Measurements from ENCODE around the gene UBE2J2.

UBE2J2 gene

GRCh38 chr1:1280782-1281481, 7.3 kb upstream of the UBE2J2 start:
- DNase-seq = no peak

DNA sequence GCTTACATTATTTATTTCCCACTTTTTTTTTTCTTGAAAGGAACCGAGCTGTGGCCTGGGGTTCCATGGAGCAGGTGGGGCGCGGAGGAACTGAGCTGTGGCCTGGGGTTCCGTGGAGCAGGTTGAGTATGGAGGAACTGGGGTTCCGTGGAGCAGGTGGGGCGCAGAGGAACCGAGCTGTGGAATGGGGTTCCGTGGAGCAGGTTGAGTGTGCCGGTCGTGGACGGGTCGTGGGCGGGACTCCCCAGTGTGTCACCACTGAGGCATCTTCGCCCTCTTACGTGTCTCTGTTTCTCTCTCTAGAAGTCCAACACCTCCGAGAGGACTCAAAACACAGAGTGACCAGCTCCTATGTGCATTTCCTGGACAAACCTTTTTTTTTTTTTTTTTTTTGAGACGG, 5.4 kb upstream of the UBE2J2 start:
- DNase-seq = no peak

DNA sequence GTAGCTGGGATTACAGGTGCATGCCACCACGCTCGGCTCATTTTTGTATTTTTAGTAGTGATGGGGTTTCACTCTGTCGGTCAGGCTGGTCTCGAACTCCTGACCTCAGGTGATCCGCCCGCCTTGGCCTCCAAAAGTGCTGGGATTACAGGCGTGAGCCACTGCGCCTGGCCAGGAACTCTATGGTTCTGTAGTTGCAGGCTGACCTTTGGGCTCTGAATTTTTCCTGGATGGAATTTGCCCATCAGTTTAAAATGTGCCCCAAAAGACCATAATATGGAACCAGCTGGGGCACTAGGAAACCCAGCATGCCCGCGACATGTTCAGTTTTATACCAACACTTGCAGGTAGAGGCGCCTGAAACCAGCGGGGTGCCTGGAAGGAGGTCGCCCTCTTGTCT, 5.0 kb upstream of the UBE2J2 start:
- DNase-seq = no peak

DNA sequence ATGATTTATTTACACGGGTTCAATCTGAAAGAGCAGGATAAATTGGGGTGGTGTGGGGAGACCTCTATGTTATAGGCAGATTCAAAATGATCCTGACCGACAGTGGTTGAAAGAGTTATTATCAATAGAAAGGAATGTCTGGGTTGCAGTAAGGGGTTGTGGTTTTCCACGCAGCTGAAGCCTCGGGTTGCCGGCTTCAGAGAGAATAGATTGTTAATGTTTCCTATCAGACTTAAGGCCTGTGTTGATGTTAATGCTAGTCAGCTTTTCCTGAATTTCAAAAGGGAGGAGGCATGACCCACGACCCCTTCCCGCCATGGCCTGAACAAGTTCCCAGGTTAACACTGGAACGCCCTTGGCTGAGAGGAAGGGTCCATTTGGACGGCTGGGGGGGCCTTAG, 2.2 kb upstream of the UBE2J2 start:
- DNase-seq = no peak

GRCh38 chr1:1274931-1275431, 1.3 kb upstream of the UBE2J2 start:
- DNase-seq = no peak

DNA sequence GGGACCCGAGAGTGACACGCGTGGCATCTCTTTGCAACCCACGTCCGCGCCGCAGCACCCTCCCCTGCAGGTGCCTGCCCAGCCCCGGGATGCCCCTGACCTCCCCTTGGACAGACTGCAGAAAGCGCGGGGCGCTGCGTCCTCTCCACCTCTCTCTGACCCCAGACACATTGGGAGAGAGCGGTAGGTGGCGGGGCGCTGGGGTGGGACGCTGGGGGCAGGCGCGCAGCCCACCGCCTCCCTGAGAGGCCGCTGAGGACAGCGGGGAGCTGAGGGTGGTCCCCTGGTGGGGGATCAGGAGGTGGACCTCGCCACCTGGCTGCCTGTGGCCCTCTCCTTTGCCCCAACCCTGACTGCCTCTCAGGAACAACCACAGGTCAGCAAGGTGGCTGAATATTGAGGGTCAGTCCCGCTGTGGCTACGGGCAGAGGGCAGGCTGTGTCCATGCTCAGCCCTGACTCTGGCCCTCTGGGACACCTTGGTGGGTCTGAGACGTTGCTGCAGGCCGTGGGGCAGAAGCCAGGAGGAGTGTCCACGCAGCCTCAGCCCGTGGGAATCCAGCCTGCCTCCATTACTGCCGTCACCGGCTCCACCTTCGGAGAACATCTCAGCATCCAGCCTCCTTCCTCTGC, 761 bp upstream of the UBE2J2 start:
- DNase-seq = no peak

- DNase-seq = no peak
Measured at GRCh38 chr1:1273209-1273511, 494 bp downstream of the UBE2J2 start.

GRCh38 chr1:1272341-1273208, 1.1 kb downstream of the UBE2J2 start:
- no peak for DNase-seq

- DNase-seq = no peak
Measured at GRCh38 chr1:1270813-1271212, 2.8 kb downstream of the UBE2J2 start.

GRCh38 chr1:1268284-1268682, 5.4 kb downstream of the UBE2J2 start:
- no peak for DNase-seq

DNA sequence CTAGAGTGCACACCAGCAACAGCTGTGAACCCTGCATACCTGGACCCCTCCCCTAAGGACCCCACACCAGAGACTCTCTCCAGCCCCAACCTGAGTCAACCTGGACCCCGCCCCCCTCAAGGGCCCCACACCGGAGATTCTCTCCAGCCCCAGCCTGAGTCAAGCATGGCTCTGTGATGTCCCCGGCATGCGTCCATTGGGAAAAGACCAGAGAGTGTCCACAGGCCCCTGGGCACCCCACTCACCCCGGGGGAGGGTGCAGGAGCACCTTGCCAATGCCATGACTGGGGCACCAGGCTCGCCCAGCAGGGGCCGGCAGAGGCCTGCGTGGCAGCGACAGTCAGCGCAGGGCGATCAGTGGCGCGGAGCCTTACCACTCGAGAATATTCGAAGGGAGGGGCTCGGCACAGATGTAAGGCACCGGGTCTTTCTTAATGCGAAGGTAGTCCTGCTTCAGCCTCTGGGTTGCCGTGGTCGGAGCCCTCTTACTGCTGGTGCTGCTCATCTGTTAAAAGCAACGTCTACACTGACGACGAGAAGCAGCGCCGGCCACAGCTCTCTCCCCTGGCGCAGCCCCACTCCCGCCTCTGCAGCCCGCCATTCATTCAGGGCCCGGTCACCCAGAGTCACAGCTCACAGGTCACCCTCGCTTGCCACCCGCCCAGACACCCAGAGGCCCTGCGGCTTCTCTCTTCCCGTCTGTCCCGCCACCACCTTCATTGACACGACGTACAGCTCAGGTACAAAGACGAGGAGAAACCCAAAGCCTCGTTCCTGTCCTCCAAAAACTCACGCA, 6.0 kb downstream of the UBE2J2 start:
- DNase-seq = no peak

GRCh38 chr1:1264868-1265272, 8.8 kb downstream of the UBE2J2 start:
- no peak for DNase-seq

GRCh38 chr1:1264026-1264425, 9.6 kb downstream of the UBE2J2 start:
- DNase-seq = no peak

DNA sequence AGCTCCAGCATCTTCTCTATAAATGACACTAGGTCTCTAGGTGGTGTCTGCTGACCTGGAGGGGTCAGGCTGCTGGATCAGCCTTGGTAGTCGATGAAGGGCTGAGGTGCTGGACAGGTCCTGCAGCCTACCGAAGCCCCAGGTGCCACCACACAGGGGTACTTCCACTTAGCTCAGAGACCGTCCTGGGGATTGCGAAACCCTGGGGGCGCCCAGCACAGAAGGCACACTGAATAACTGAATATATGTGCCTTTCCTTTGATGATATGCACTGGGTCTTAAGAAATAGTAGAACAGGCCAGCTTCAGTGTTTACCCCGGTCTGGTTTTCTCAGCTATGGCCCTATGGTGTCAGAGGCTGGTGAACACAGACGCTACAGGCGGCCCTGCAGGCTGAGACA, 10.9 kb downstream of the UBE2J2 start:
- no peak for DNase-seq

DNA sequence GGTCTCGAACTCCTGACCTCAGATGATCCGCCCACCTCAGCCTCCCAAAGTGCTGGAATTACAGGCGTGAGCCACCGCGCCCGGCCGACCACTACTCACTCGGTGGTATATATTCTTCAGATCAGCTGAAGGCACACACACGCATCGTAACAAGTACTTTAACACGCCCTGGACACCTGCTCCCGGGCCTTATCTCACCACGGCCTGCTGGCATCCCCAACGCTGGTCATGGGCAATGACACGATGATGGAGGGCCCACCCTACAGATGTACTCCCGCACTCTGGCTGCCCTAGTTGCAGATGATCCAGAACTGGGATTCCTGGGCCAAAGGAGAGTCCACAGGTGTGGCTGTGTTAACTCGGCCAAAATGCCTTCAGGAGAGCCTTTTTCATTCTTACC, 11.6 kb downstream of the UBE2J2 start:
- DNase-seq = no peak

DNA sequence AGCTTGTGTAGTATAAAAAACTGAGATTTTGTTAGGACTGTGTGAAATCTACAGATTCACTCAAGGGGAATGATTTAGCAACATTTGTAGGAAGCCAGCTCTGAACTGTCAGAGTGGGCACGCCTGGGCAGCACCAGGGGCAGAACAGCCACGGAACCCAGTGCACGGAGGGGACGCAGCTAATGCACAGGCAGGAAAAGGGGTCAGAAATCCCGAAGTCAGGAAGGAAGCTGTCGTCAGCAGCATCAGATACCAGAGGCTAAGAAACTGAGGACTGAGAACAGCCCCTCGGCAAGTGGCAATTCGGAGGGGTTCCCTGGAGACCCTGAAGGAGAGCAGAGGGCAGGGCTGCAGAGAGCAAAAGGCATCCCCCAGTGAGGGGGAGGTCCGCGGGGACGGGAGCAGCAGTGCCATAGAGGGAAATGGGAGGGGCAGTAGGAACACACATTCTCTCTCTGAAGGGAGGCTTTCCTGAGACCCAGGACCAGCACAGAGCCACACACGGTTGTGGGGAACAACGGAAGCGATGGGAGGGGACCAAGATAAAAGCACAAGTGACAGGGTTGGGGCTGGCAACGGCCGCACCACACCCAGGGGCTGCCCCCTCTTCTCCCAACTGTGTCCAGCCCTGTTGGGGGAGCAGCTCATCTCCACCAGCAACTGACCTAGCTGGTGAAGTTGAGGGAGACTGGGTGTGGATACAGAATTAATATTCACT, 12.7 kb downstream of the UBE2J2 start:
- DNase-seq = no peak

- DNase-seq = no peak
Measured at GRCh38 chr1:1259951-1260600, 13.6 kb downstream of the UBE2J2 start.

DNA sequence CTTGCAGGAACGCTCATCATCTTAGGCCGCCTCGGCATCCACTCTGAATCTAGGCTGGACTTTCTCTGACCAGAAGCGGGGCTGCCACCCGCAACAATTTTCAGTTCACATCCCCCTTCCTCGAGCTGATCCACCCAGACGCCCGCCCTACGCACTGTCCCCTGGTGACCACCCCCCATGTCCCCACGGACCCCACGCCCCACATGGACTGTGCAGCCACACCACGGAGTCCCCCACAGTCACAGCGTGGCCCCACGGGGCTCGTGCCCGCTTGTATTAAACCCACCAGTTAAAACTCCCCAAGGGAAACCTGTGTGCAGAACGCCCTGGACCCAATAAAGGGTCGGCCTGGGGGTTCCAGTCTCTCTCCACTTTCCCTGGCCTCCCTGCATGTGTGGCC, 14.1 kb downstream of the UBE2J2 start:
- no peak for DNase-seq

DNA sequence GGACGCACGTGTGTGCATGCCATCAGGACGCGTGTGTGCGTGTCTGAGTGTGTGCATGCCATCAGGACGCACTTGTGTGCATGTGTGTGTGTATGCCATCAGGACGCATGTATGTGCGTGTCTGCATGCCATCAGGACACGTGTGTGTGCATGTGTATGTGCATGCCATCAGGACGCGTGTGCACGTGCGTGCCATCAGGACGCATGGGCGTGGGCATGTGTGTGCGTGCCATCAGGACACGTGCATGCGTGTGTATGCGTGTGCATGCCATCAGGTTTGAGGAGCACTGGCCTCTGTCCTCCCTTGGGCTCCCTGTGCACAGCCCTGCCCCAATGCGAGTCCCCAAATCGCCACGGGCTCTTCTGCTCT, 14.6 kb downstream of the UBE2J2 start:
- DNase-seq = no peak

DNA sequence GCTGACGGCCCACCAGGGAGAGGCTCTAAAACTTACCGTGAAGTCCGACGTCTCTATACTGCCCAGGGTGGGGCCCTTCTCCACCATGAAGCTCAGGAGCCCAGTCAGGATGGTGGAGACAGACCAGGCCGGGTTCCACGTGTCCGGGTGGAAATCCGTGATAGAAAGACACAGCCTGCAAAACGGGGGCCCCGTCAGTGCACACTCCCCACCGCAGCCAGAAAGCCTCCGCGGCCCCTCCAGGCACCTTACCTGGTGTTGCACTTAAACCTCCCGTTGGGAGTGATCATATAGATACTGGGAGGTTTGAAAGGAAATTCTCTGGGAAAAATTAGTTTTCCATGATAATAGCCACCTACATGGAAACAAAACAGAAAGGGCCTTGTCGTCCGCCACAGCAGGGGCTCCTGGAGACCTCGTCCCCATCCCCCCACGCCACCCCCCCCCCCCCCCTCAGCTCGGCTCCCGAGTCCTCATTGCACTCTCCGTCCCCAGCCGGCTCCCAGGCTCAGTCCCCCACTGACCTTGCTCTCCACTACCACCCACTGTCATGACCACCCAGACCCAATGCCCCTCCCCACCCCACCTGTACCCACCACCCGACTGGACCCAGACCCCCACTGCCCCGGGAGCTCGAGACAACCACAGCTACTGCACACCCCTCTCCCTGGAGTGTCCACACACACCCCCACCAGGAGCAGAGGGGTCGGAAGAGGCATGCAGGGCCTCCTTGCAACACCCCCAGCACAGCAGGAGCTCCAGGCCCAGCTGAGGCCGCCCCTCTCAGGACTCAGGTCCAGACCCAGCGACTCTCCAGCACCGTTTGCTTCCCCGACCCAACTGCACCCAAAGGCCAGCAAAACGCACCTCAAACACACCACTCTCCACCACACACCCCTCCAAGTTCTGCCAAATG, 16.4 kb downstream of the UBE2J2 start:
- DNase-seq = no peak

- DNase-seq = no peak
Measured at GRCh38 chr1:1255611-1256010, 18.0 kb downstream of the UBE2J2 start.
